GM23338 (cell line): ENCODE results near the gene MPZL1. TPM values are rescaled to one million over a fixed set of nuclear protein-coding genes. Genes with fewer than 3 reads are reported as not detected.

ENCODE experiments used
- ATAC-seq: fragments of 200-7000 bp; cut with Tn5 transposase; 3 replicates; pipeline ENCODE4 v1.9.1; 2020
- DNase-seq: peaks from one replicate; pipeline ENCODE4 v3.0.0-alpha.2; 2015; ENCODE audit warnings: low spot score
- H2AFZ ChIP-seq: fragments of 200-600 bp; sonication (generic); 2 replicates; pipeline ENCODE4 v1.8.0; 2016; ENCODE audit warnings: antibody characterized with exemption, mild to moderate bottlenecking, moderate library complexity
- H3F3A ChIP-seq: fragments of 200-600 bp; sonication (generic); replicated peaks from 2 replicates; pipeline ENCODE4 v1.8.0; 2017; ENCODE audit warnings: antibody characterized with exemption, mixed run types, low read depth
- H3K27ac ChIP-seq: fragments of 200-600 bp; sonication (generic); 2 replicates; pipeline ENCODE4 v1.6.1; 2016; ENCODE audit warnings: low read depth
- H3K27me3 ChIP-seq: fragments of 200-600 bp; sonication (generic); 2 replicates; pipeline ENCODE4 v1.8.0; 2016; ENCODE audit warnings: mild to moderate bottlenecking, mixed run types, moderate library complexity; ENCODE audit not compliant: insufficient read depth
- H3K36me3 ChIP-seq: fragments of 200-600 bp; sonication (generic); 2 replicates; pipeline ENCODE4 v1.8.0; 2016; ENCODE audit warnings: mild to moderate bottlenecking; ENCODE audit not compliant: insufficient read depth
- H3K4me1 ChIP-seq: fragments of 200-600 bp; sonication (generic); 2 replicates; pipeline ENCODE4 v1.8.0; 2016; ENCODE audit warnings: mild to moderate bottlenecking, moderate library complexity; ENCODE audit not compliant: insufficient read depth
- H3K4me2 ChIP-seq: fragments of 200-600 bp; sonication (generic); 2 replicates; pipeline ENCODE4 v1.7.1; 2017; ENCODE audit warnings: mixed run types
- H3K4me3 ChIP-seq: fragments of 200-600 bp; sonication (generic); 2 replicates; pipeline ENCODE4 v1.6.1; 2016; ENCODE audit warnings: mixed run types
- H3K79me2 ChIP-seq: fragments of 200-600 bp; sonication (generic); replicated peaks from 2 replicates; pipeline ENCODE4 v1.8.0; 2017; ENCODE audit warnings: mild to moderate bottlenecking; ENCODE audit not compliant: insufficient read depth
- H3K9me2 ChIP-seq: fragments of 200-600 bp; sonication (generic); 2 replicates; pipeline ENCODE4 v1.8.0; 2017; ENCODE audit not compliant: insufficient read depth
- H4K20me1 ChIP-seq: fragments of 200-600 bp; sonication (generic); replicated peaks from 2 replicates; pipeline ENCODE4 v1.8.0; 2017; ENCODE audit warnings: mild to moderate bottlenecking; ENCODE audit not compliant: insufficient read depth
- H3K27ac Mint-ChIP-seq: 2 replicates; pipeline ENCODE4 v1.8.0; 2020; ENCODE audit warnings: inconsistent platforms, mild to moderate bottlenecking, moderate library complexity, mixed read lengths
- H3K27me3 Mint-ChIP-seq: 3 replicates; pipeline ENCODE4 v1.8.0; 2022; ENCODE audit warnings: low read depth, mild to moderate bottlenecking, moderate library complexity, mixed read lengths, inconsistent platforms; ENCODE audit not compliant: insufficient read depth, poor library complexity
- H3K36me3 Mint-ChIP-seq: 3 replicates; pipeline ENCODE4 v1.8.0; 2021; ENCODE audit warnings: low read depth, mild to moderate bottlenecking, inconsistent platforms, moderate library complexity, mixed read lengths
- H3K4me1 Mint-ChIP-seq: 3 replicates; pipeline ENCODE4 v1.8.0; 2020; ENCODE audit warnings: mild to moderate bottlenecking, inconsistent platforms, mixed read lengths
- H3K4me3 Mint-ChIP-seq: 3 replicates; pipeline ENCODE4 v1.8.0; 2021; ENCODE audit warnings: moderate library complexity, mild to moderate bottlenecking, inconsistent platforms, mixed read lengths
- H3K9me3 Mint-ChIP-seq: 3 replicates; pipeline ENCODE4 v1.8.0; 2020; ENCODE audit warnings: moderate library complexity, mild to moderate bottlenecking, inconsistent platforms, mixed read lengths
- EZH2phosphoT487 ChIP-seq: fragments of 200-600 bp; sonication (generic); IDR thresholded peaks from one replicate; pipeline ENCODE4 v1.8.1; 2018; ENCODE audit warnings: antibody characterized with exemption; ENCODE audit not compliant: unreplicated experiment
- NANOG ChIP-seq: IDR thresholded peaks from 2 replicates; pipeline ENCODE4 v1.6.1; 2016; ENCODE audit warnings: antibody characterized with exemption, borderline replicate concordance
- ZNF462 ChIP-seq: fragments of 250-450 bp; sonication (Bioruptor Pico); IDR thresholded peaks from 2 replicates; pipeline ENCODE4 v1.5.0; 2020; ENCODE audit warnings: mild to moderate bottlenecking, moderate library complexity
- polyA plus RNA-seq: library from polyadenylated mRNA; unstranded; fragments of >200 nt; fragmentation: Nextera tagmentation; extraction: Ambion mirVana; gene quantifications from 2 replicates; pipeline ENCODE4 v1.2.1, GENCODE V29; 2016
- total RNA-seq: library from RNA; depleted of rRNA; stranded (reverse); fragments of >200 nt; shearing (Covaris generic); gene quantifications from 2 replicates; pipeline ENCODE4 v1.2.3, GENCODE V29; 2014
- TF ChIP-seq, protein P1 (sequence below): IDR thresholded peaks from 2 replicates; pipeline ENCODE4 v1.6.1; 2016; ENCODE audit warnings: antibody characterized with exemption

The MPZL1 gene
- total and polyA plus RNA-seq, 2 experiments from 2014 or later: 35.1 to 85.1 TPM

DNA sequence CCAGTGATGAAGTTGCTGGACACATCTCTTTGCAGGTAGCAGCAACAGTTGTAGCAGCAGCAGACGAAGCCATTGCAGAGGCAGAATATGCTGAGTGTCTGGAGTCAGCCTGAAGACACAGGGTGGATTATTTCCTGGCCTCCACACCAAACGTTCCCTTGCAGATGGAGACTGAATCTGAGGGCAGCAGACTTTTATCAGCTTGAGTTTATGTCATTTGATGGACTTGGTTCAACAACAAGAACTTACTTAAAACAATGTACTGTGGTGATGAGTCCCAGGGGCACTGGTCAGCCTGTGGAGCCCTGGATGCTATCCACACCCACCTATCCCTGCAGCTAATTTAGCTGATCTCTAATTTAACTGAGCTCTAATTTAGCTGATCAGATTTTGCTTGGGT lies 17.1 kb upstream of the MPZL1 start:
- H3K27me3 Mint-ChIP-seq: peaks cover 7% of the 10 kb centered on the region
- no peak for ATAC-seq

GRCh38 chr1:167705250-167705649 lies 16.5 kb upstream of the MPZL1 start:
- H3K27ac ChIP-seq: peak overlapping the region; percentile 23; the same call in 1 of the 2 replicates
- H3K4me3 ChIP-seq: no peak overlapping the region; the same call in 1 of the 2 replicates
- Mint-ChIP-seq H3K4me3 (peak overlapping the region; percentile 27; the same call in 2 of the 3 replicates), H3K9me3 (no peaks in the 10 kb centered on the region), H3K27me3 (peaks cover 7% of the 10 kb centered on the region), H3K4me1 (peaks cover 53% of the 10 kb centered on the region), H3K27ac (peak overlapping the region; percentile 5; the same call in 1 of the 2 replicates), H3K36me3 (no peaks in the 10 kb centered on the region)
- H3K36me3 ChIP-seq: no peaks in the 10 kb centered on the region
- TF ChIP-seq, protein P1, sequence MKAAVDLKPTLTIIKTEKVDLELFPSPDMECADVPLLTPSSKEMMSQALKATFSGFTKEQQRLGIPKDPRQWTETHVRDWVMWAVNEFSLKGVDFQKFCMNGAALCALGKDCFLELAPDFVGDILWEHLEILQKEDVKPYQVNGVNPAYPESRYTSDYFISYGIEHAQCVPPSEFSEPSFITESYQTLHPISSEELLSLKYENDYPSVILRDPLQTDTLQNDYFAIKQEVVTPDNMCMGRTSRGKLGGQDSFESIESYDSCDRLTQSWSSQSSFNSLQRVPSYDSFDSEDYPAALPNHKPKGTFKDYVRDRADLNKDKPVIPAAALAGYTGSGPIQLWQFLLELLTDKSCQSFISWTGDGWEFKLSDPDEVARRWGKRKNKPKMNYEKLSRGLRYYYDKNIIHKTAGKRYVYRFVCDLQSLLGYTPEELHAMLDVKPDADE: no peak
- peak; percentile 55; the same call in 1 of the 2 replicates for TF ChIP-seq ZNF462
- no peaks in the 10 kb centered on the region for H3F3A ChIP-seq
- ATAC-seq (peak; percentile 77), DNase-seq (peak; percentile 69)
- no peaks in the 10 kb centered on the region for H3K79me2 ChIP-seq
- H3K9me2 ChIP-seq: no peaks in the 10 kb centered on the region
- H2AFZ ChIP-seq: no peak overlapping the region
- no peaks in the 10 kb centered on the region for H4K20me1 ChIP-seq
- H3K27me3 ChIP-seq: no peaks in the 10 kb centered on the region
- H3K4me1 ChIP-seq: peaks cover 42% of the 10 kb centered on the region
- peak overlapping the region; percentile 14 for H3K4me2 ChIP-seq

More for the DNA sequence above, 17.1 kb upstream of the MPZL1 start:
- no peak for DNase-seq
- no peak for TF ChIP-seq EZH2phosphoT487
- TF ChIP-seq NANOG: no peak
- H3K79me2 ChIP-seq: no peaks in the 10 kb centered on the region
- peak overlapping the region; percentile 14 for H3K4me2 ChIP-seq
- H3F3A ChIP-seq: no peaks in the 10 kb centered on the region
- Mint-ChIP-seq H3K4me3 (no peak overlapping the region; the same call in 2 of the 3 replicates), H3K9me3 (no peaks in the 10 kb centered on the region), H3K4me1 (peaks cover 51% of the 10 kb centered on the region), H3K27ac (no peak overlapping the region), H3K36me3 (no peaks in the 10 kb centered on the region)
- no peaks in the 10 kb centered on the region; the same call in 1 of the 2 replicates for H3K9me2 ChIP-seq
- peaks cover 36% of the 10 kb centered on the region for H3K4me1 ChIP-seq
- no peaks in the 10 kb centered on the region for H3K27me3 ChIP-seq
- H4K20me1 ChIP-seq: no peaks in the 10 kb centered on the region
- no peak overlapping the region for H3K4me3 ChIP-seq
- H3K27ac ChIP-seq: no peak overlapping the region
- H3K36me3 ChIP-seq: no peaks in the 10 kb centered on the region
- H2AFZ ChIP-seq: no peak overlapping the region
